Measurements from ENCODE around the gene SLC27A5.

SLC27A5 gene

GRCh38 chr19:58521651-58522050 lies 9.9 kb upstream of the SLC27A5 start:
- FAIRE-seq, result no peak
- DNase-seq (ENCODE audit: insufficient read length, low spot score), result no peak

GRCh38 chr19:58520257-58520599 lies 8.4 kb upstream of the SLC27A5 start:
- FAIRE-seq (no peak), DNase-seq (ENCODE audit: insufficient read length, low spot score) (no peak)
- TF ChIP-seq POLR2A (IDR thresholded peaks at IDR 0.05; ENCODE audit: low read depth, low read length), result no peak

More at GRCh38 chr19:58521651-58522050, 9.9 kb upstream of the SLC27A5 start:
- TF ChIP-seq POLR2A (IDR thresholded peaks at IDR 0.05; ENCODE audit: low read depth, low read length), result no peak

- FAIRE-seq, result no peak
- DNase-seq (ENCODE audit: insufficient read length, low spot score), result peak; percentile 96
- peak; percentile 83 for TF ChIP-seq POLR2A (IDR thresholded peaks at IDR 0.05; ENCODE audit: low read depth, low read length)
Observed at GRCh38 chr19:58519355-58520256, 7.8 kb upstream of the SLC27A5 start, which contains the start of gene ZBTB45. ZBTB45 (minus strand) TSS chr19:58519810; CDS start chr19:58517673, 2,137 bp downstream.

- DNase-seq (ENCODE audit: insufficient read length, low spot score) (peak; percentile 92), FAIRE-seq (no peak)
- 0 out of 2 replicates have a peak, but pooled peaks have one; percentile 35 for TF ChIP-seq POLR2A (IDR thresholded peaks at IDR 0.05; ENCODE audit: low read depth, low read length)
Observed at GRCh38 chr19:58519087-58519354, 7.2 kb upstream of the SLC27A5 start.

GRCh38 chr19:58518256-58519086 lies 6.7 kb upstream of the SLC27A5 start:
- FAIRE-seq (no peak), DNase-seq (ENCODE audit: insufficient read length, low spot score) (no peak)
- no peak for TF ChIP-seq POLR2A (IDR thresholded peaks at IDR 0.05; ENCODE audit: low read depth, low read length)

GRCh38 chr19:58516964-58517833 lies 5.4 kb upstream of the SLC27A5 start:
- 0 out of 2 replicates have a peak, but pooled peaks have one; percentile 19 for TF ChIP-seq POLR2A (IDR thresholded peaks at IDR 0.05; ENCODE audit: low read depth, low read length)
- no peak for FAIRE-seq
- no peak for DNase-seq (ENCODE audit: insufficient read length, low spot score)

- DNase-seq (ENCODE audit: insufficient read length, low spot score), result no peak
- TF ChIP-seq POLR2A (IDR thresholded peaks at IDR 0.05; ENCODE audit: low read depth, low read length), result no peak
- no peak for FAIRE-seq
Observed at GRCh38 chr19:58516246-58516836, 4.5 kb upstream of the SLC27A5 start.

GRCh38 chr19:58515259-58515658 lies 3.5 kb upstream of the SLC27A5 start:
- TF ChIP-seq POLR2A (IDR thresholded peaks at IDR 0.05; ENCODE audit: low read depth, low read length), result no peak
- DNase-seq (ENCODE audit: insufficient read length, low spot score) (no peak), FAIRE-seq (no peak)

- no peak for FAIRE-seq
Observed at GRCh38 chr19:58514564-58515022, 2.8 kb upstream of the SLC27A5 start.

GRCh38 chr19:58513694-58514563 lies 2.1 kb upstream of the SLC27A5 start:
- no peak for TF ChIP-seq POLR2A (IDR thresholded peaks at IDR 0.05; ENCODE audit: low read depth, low read length)
- FAIRE-seq, result no peak

More at GRCh38 chr19:58514564-58515022, 2.8 kb upstream of the SLC27A5 start:
- no peak for TF ChIP-seq POLR2A (IDR thresholded peaks at IDR 0.05; ENCODE audit: low read depth, low read length)
- no peak for DNase-seq (ENCODE audit: insufficient read length, low spot score)

GRCh38 chr19:58513213-58513693 lies 1.5 kb upstream of the SLC27A5 start:
- no peak for FAIRE-seq
- no peak for TF ChIP-seq POLR2A (IDR thresholded peaks at IDR 0.05; ENCODE audit: low read depth, low read length)
- DNase-seq (ENCODE audit: insufficient read length, low spot score), result no peak

More at GRCh38 chr19:58513694-58514563, 2.1 kb upstream of the SLC27A5 start:
- DNase-seq (ENCODE audit: insufficient read length, low spot score), result no peak

Data from H54 (cell line).